IPS DF 4.7 (cell line): ENCODE measurements around the gene CIRBP.

Experiments used
- DNase-seq: peaks from one replicate; pipeline ENCODE4 v3.0.0-alpha.2; 2013; ENCODE audit warnings: low spot score; ENCODE audit errors: extremely low read depth

CIRBP gene

GRCh38 chr19:1269065-1269477 is at the start of gene CIRBP:
Gene CIRBP (plus strand): TSS chr19:1269332. CDS start chr19:1270934, 1,602 bp downstream.
- no peak for DNase-seq

GRCh38 chr19:1219786-1220476 is 49.2 kb upstream of the CIRBP start:
- DNase-seq, result no peak

GRCh38 chr19:1220477-1220930 is 48.6 kb upstream of the CIRBP start:
- DNase-seq, result no peak

- DNase-seq, result no peak
These were observed 47.9 kb upstream of the CIRBP start for GRCh38 chr19:1220976-1221903.

GRCh38 chr19:1221904-1222255 is 47.3 kb upstream of the CIRBP start:
- DNase-seq, result no peak

GRCh38 chr19:1222394-1222793 is 46.7 kb upstream of the CIRBP start:
- no peak for DNase-seq

GRCh38 chr19:1223018-1223855 is 45.9 kb upstream of the CIRBP start:
- DNase-seq, result no peak

GRCh38 chr19:1224047-1224825 is 44.9 kb upstream of the CIRBP start:
- DNase-seq, result no peak

GRCh38 chr19:1224847-1225246 is 44.3 kb upstream of the CIRBP start:
- no peak for DNase-seq

GRCh38 chr19:1225440-1226226 is 43.5 kb upstream of the CIRBP start:
- DNase-seq, result no peak

- no peak for DNase-seq
These were observed 43.0 kb upstream of the CIRBP start for GRCh38 chr19:1226227-1226518.

GRCh38 chr19:1226522-1227303 is 42.4 kb upstream of the CIRBP start:
- DNase-seq, result no peak

- no peak for DNase-seq
These were observed 41.7 kb upstream of the CIRBP start for GRCh38 chr19:1227304-1228054.

GRCh38 chr19:1228161-1228957 is 40.8 kb upstream of the CIRBP start:
- no peak for DNase-seq

- DNase-seq, result no peak
These were observed 39.8 kb upstream of the CIRBP start for GRCh38 chr19:1229056-1229923.

GRCh38 chr19:1229924-1230782 is 39.0 kb upstream of the CIRBP start:
- no peak for DNase-seq
